GM18505 (cell line): ENCODE measurements around the gene ACACB.

Source experiments
- ATAC-seq: cut with Tn5 transposase; IDR thresholded peaks from one replicate; pipeline ENCODE4 v1.9.1; 2021; ENCODE audit not compliant: unreplicated experiment
- POLR2A ChIP-seq: IDR thresholded peaks from 4 replicates; pipeline ENCODE4 v1.6.1; 2011; ENCODE audit warnings: borderline replicate concordance; ENCODE audit not compliant: insufficient read depth, insufficient read length; ENCODE audit errors: extremely low read depth

ACACB gene

GRCh38 chr12:109276160-109276559 is 159.8 kb downstream of the ACACB start:
- no peak for TF ChIP-seq POLR2A
- ATAC-seq = no peak

GRCh38 chr12:109277255-109277898 is 161.0 kb downstream of the ACACB start:
- no peak for ATAC-seq
- no peak for TF ChIP-seq POLR2A

- no peak for TF ChIP-seq POLR2A
- no peak for ATAC-seq
Measured at GRCh38 chr12:109277899-109278762, 161.7 kb downstream of the ACACB start.

GRCh38 chr12:109278912-109279311 is 162.5 kb downstream of the ACACB start:
- TF ChIP-seq POLR2A = no peak
- no peak for ATAC-seq

- no peak for ATAC-seq
- TF ChIP-seq POLR2A = no peak
Measured at GRCh38 chr12:109279525-109279924, 163.1 kb downstream of the ACACB start.

- ATAC-seq = no peak
- no peak for TF ChIP-seq POLR2A
Measured at GRCh38 chr12:109281452-109281851, 165.1 kb downstream of the ACACB start.

- ATAC-seq = no peak
Measured at GRCh38 chr12:109284392-109284791, 168.0 kb downstream of the ACACB start.

GRCh38 chr12:109286252-109286651 is 169.9 kb downstream of the ACACB start:
- TF ChIP-seq POLR2A = no peak
- ATAC-seq = no peak

More at GRCh38 chr12:109284392-109284791, 168.0 kb downstream of the ACACB start:
- TF ChIP-seq POLR2A = no peak

- no peak for TF ChIP-seq POLR2A
- no peak for ATAC-seq
Measured at GRCh38 chr12:109286652-109287051, 170.3 kb downstream of the ACACB start.

GRCh38 chr12:109287181-109287580 is 170.8 kb downstream of the ACACB start:
- ATAC-seq = no peak
- TF ChIP-seq POLR2A = no peak

GRCh38 chr12:109287811-109288469 is 171.6 kb downstream of the ACACB start:
- ATAC-seq = no peak
- no peak for TF ChIP-seq POLR2A

- TF ChIP-seq POLR2A = no peak
- no peak for ATAC-seq
Measured at GRCh38 chr12:109288571-109288970, 172.2 kb downstream of the ACACB start.

- ATAC-seq = no peak
- TF ChIP-seq POLR2A = no peak
Measured at GRCh38 chr12:109289004-109289403, 172.6 kb downstream of the ACACB start.
